ENCODE data around the gene SGSM1. TPM values are rescaled to one million over a fixed set of nuclear protein-coding genes. Genes with fewer than 3 reads are reported as not detected.

The SGSM1 gene
- total RNA-seq, 1 donor, result 0.73 TPM

- Histone ChIP-seq H3K9me3 (ENCODE audit: low read depth, low read length) (no peaks in the 10 kb centered on the region), H3K4me1 (ENCODE audit: insufficient read depth, low read length) (no peaks in the 10 kb centered on the region), H3K27me3 (ENCODE audit: insufficient read depth, low read length) (no peaks in the 10 kb centered on the region), H3K4me3 (ENCODE audit: low read length) (no peak overlapping the region)
Observed at GRCh38 chr22:24845041-24845898, 39.3 kb downstream of the SGSM1 start.

GRCh38 chr22:24847490-24847889, 41.5 kb downstream of the SGSM1 start:
- Histone ChIP-seq H3K9me3 (ENCODE audit: low read depth, low read length) (no peaks in the 10 kb centered on the region), H3K4me3 (ENCODE audit: low read length) (no peak overlapping the region), H3K4me1 (ENCODE audit: insufficient read depth, low read length) (no peaks in the 10 kb centered on the region), H3K27me3 (ENCODE audit: insufficient read depth, low read length) (no peaks in the 10 kb centered on the region)

GRCh38 chr22:24848559-24849168, 42.7 kb downstream of the SGSM1 start:
- Histone ChIP-seq H3K4me1 (ENCODE audit: insufficient read depth, low read length) (no peaks in the 10 kb centered on the region), H3K4me3 (ENCODE audit: low read length) (no peak overlapping the region), H3K27me3 (ENCODE audit: insufficient read depth, low read length) (no peaks in the 10 kb centered on the region), H3K9me3 (ENCODE audit: low read depth, low read length) (no peaks in the 10 kb centered on the region)

GRCh38 chr22:24855794-24856193, 49.8 kb downstream of the SGSM1 start:
- no peak overlapping the region for H3K4me3 ChIP-seq (ENCODE audit: low read length)
- H3K9me3 ChIP-seq (ENCODE audit: low read depth, low read length), result no peaks in the 10 kb centered on the region
- no peaks in the 10 kb centered on the region for H3K27me3 ChIP-seq (ENCODE audit: insufficient read depth, low read length)

GRCh38 chr22:24857576-24857975, 51.6 kb downstream of the SGSM1 start:
- no peaks in the 10 kb centered on the region for H3K4me1 ChIP-seq (ENCODE audit: insufficient read depth, low read length)
- H3K27me3 ChIP-seq (ENCODE audit: insufficient read depth, low read length), result no peaks in the 10 kb centered on the region
- no peaks in the 10 kb centered on the region for H3K9me3 ChIP-seq (ENCODE audit: low read depth, low read length)
- no peak overlapping the region for H3K4me3 ChIP-seq (ENCODE audit: low read length)

More at GRCh38 chr22:24855794-24856193, 49.8 kb downstream of the SGSM1 start:
- H3K4me1 ChIP-seq (ENCODE audit: insufficient read depth, low read length), result no peaks in the 10 kb centered on the region

GRCh38 chr22:24859587-24859986, 53.6 kb downstream of the SGSM1 start:
- Histone ChIP-seq H3K27me3 (ENCODE audit: insufficient read depth, low read length) (no peaks in the 10 kb centered on the region), H3K4me1 (ENCODE audit: insufficient read depth, low read length) (no peaks in the 10 kb centered on the region), H3K4me3 (ENCODE audit: low read length) (no peak overlapping the region), H3K9me3 (ENCODE audit: low read depth, low read length) (no peaks in the 10 kb centered on the region)

GRCh38 chr22:24865508-24865907, 59.5 kb downstream of the SGSM1 start:
- no peak overlapping the region for H3K4me3 ChIP-seq (ENCODE audit: low read length)
- H3K9me3 ChIP-seq (ENCODE audit: low read depth, low read length), result no peaks in the 10 kb centered on the region

GRCh38 chr22:24867323-24868022, 61.5 kb downstream of the SGSM1 start:
- no peaks in the 10 kb centered on the region for H3K4me1 ChIP-seq (ENCODE audit: insufficient read depth, low read length)
- H3K9me3 ChIP-seq (ENCODE audit: low read depth, low read length), result no peaks in the 10 kb centered on the region
- H3K4me3 ChIP-seq (ENCODE audit: low read length), result no peak overlapping the region
- H3K27me3 ChIP-seq (ENCODE audit: insufficient read depth, low read length), result no peaks in the 10 kb centered on the region

More at GRCh38 chr22:24865508-24865907, 59.5 kb downstream of the SGSM1 start:
- Histone ChIP-seq H3K4me1 (ENCODE audit: insufficient read depth, low read length) (no peaks in the 10 kb centered on the region), H3K27me3 (ENCODE audit: insufficient read depth, low read length) (no peaks in the 10 kb centered on the region)

- H3K4me1 ChIP-seq (ENCODE audit: insufficient read depth, low read length), result no peaks in the 10 kb centered on the region
- H3K9me3 ChIP-seq (ENCODE audit: low read depth, low read length), result no peaks in the 10 kb centered on the region
- no peaks in the 10 kb centered on the region for H3K27me3 ChIP-seq (ENCODE audit: insufficient read depth, low read length)
- no peak overlapping the region for H3K4me3 ChIP-seq (ENCODE audit: low read length)
Observed at GRCh38 chr22:24868979-24869378, 63.0 kb downstream of the SGSM1 start.

GRCh38 chr22:24871611-24872205, 65.7 kb downstream of the SGSM1 start:
- no peak overlapping the region for H3K4me3 ChIP-seq (ENCODE audit: low read length)
- H3K9me3 ChIP-seq (ENCODE audit: low read depth, low read length), result no peaks in the 10 kb centered on the region
- no peaks in the 10 kb centered on the region for H3K27me3 ChIP-seq (ENCODE audit: insufficient read depth, low read length)
- H3K4me1 ChIP-seq (ENCODE audit: insufficient read depth, low read length), result no peaks in the 10 kb centered on the region

- no peaks in the 10 kb centered on the region for H3K4me1 ChIP-seq (ENCODE audit: insufficient read depth, low read length)
- no peaks in the 10 kb centered on the region for H3K9me3 ChIP-seq (ENCODE audit: low read depth, low read length)
- no peaks in the 10 kb centered on the region for H3K27me3 ChIP-seq (ENCODE audit: insufficient read depth, low read length)
- no peak overlapping the region for H3K4me3 ChIP-seq (ENCODE audit: low read length)
Observed at GRCh38 chr22:24873226-24873625, 67.2 kb downstream of the SGSM1 start.

- Histone ChIP-seq H3K4me3 (ENCODE audit: low read length) (no peak overlapping the region), H3K4me1 (ENCODE audit: insufficient read depth, low read length) (no peaks in the 10 kb centered on the region), H3K9me3 (ENCODE audit: low read depth, low read length) (no peaks in the 10 kb centered on the region), H3K27me3 (ENCODE audit: insufficient read depth, low read length) (no peaks in the 10 kb centered on the region)
Observed at GRCh38 chr22:24875862-24876506, 70.0 kb downstream of the SGSM1 start.

GRCh38 chr22:24876700-24877099, 70.7 kb downstream of the SGSM1 start:
- Histone ChIP-seq H3K27me3 (ENCODE audit: insufficient read depth, low read length) (no peaks in the 10 kb centered on the region), H3K4me3 (ENCODE audit: low read length) (no peak overlapping the region), H3K4me1 (ENCODE audit: insufficient read depth, low read length) (no peaks in the 10 kb centered on the region), H3K9me3 (ENCODE audit: low read depth, low read length) (no peaks in the 10 kb centered on the region)

- no peaks in the 10 kb centered on the region for H3K9me3 ChIP-seq (ENCODE audit: low read depth, low read length)
- no peak overlapping the region for H3K4me3 ChIP-seq (ENCODE audit: low read length)
- no peaks in the 10 kb centered on the region for H3K4me1 ChIP-seq (ENCODE audit: insufficient read depth, low read length)
- H3K27me3 ChIP-seq (ENCODE audit: insufficient read depth, low read length), result no peaks in the 10 kb centered on the region
Observed at GRCh38 chr22:24878969-24879368, 73.0 kb downstream of the SGSM1 start.

Data from mononuclear cell (primary cell).